NT2/D1 (cell line): ENCODE measurements around the gene ALDH4A1.

Experiments
- DNase-seq: peaks from one replicate; pipeline ENCODE4 v3.0.0-alpha.2; 2011; ENCODE audit warnings: low read depth, low spot score
- H3K27me3 ChIP-seq: 2 replicates; pipeline ENCODE4 v1.6.0; 2011; ENCODE audit warnings: mild to moderate bottlenecking; ENCODE audit not compliant: insufficient read length, insufficient read depth
- H3K36me3 ChIP-seq: 2 replicates; pipeline ENCODE4 v1.6.1; 2011; ENCODE audit warnings: mild to moderate bottlenecking, low read length, mixed read lengths; ENCODE audit not compliant: insufficient read depth, insufficient read length
- H3K4me1 ChIP-seq: 2 replicates; pipeline ENCODE4 v1.5.1; 2011; ENCODE audit not compliant: insufficient read depth, insufficient read length
- H3K4me3 ChIP-seq: 2 replicates; pipeline ENCODE4 v1.5.1; 2011; ENCODE audit warnings: low read depth; ENCODE audit not compliant: insufficient read length
- H3K9ac ChIP-seq: 2 replicates; pipeline ENCODE4 v1.6.0; 2011; ENCODE audit warnings: low read depth; ENCODE audit not compliant: insufficient read length
- H3K9me3 ChIP-seq: 2 replicates; pipeline ENCODE4 v1.5.1; 2011; ENCODE audit warnings: mild to moderate bottlenecking, low read length; ENCODE audit not compliant: insufficient read depth
- SUZ12 ChIP-seq: IDR thresholded peaks from 2 replicates; pipeline ENCODE4 v1.6.1; 2011; ENCODE audit not compliant: insufficient read length, insufficient read depth; ENCODE audit errors: extremely low read depth
- YY1 ChIP-seq: IDR thresholded peaks from 2 replicates; pipeline ENCODE4 v1.6.1; 2011; ENCODE audit not compliant: insufficient read length, insufficient read depth
- ZNF274 ChIP-seq: IDR thresholded peaks from 2 replicates; pipeline ENCODE4 v1.6.1; 2011; ENCODE audit warnings: mild to moderate bottlenecking, low read depth, low read length

Gene ALDH4A1

DNA sequence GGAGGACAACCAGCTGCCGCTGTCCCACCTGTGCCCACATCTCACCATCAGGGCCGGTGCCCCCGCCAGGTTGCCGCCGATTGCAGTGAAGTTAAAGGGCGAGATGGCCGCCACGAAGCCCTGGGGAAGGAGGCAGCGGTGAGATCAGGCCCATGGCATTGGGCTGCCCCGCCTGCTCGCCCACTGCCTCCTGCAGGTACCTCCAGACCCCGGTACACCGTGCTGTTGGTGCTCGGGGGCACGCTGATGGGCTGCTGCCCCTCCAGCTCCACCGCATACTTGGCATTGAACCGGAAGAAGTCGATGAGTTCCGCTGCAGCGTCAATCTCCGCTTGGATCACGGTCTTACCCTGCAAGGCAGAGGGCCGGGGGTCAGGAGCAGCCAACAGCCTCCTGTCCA lies 19.3 kb downstream of the ALDH4A1 start:
- Histone ChIP-seq H3K27me3 (no peaks in the 10 kb centered on the region), H3K9me3 (no peaks in the 10 kb centered on the region), H3K36me3 (peaks cover 44% of the 10 kb centered on the region), H3K9ac (no peak overlapping the region), H3K4me3 (no peak overlapping the region), H3K4me1 (peaks cover 7% of the 10 kb centered on the region)
- DNase-seq, result no peak
- TF ChIP-seq YY1 (no peak), SUZ12 (no peak), ZNF274 (no peak)

DNA sequence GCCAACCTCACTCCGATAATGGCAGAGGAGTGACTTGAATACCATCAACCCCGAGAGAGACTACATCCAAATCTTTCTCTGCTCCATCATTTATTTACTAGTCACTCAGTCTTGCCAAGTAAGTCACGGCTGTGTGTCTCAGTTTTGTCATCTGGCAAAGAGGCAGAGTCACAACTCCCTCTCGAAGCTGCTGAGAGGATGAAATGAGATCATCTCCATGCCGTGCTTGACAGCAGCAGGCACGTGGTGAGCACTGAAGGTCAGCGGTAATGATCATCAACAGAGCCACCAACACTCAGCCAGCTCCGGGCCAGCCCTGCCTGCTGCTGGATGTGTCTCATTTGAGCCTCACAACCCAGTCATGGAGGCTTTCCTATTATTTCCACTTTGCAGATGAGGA lies 19.9 kb downstream of the ALDH4A1 start:
- H3K9ac ChIP-seq, result no peak overlapping the region
- no peak overlapping the region for H3K4me3 ChIP-seq
- no peaks in the 10 kb centered on the region for H3K27me3 ChIP-seq
- H3K9me3 ChIP-seq, result no peaks in the 10 kb centered on the region
- H3K4me1 ChIP-seq, result peaks cover 7% of the 10 kb centered on the region
- TF ChIP-seq YY1 (no peak), SUZ12 (no peak), ZNF274 (no peak)
- DNase-seq, result no peak
- H3K36me3 ChIP-seq, result peaks cover 42% of the 10 kb centered on the region

DNA sequence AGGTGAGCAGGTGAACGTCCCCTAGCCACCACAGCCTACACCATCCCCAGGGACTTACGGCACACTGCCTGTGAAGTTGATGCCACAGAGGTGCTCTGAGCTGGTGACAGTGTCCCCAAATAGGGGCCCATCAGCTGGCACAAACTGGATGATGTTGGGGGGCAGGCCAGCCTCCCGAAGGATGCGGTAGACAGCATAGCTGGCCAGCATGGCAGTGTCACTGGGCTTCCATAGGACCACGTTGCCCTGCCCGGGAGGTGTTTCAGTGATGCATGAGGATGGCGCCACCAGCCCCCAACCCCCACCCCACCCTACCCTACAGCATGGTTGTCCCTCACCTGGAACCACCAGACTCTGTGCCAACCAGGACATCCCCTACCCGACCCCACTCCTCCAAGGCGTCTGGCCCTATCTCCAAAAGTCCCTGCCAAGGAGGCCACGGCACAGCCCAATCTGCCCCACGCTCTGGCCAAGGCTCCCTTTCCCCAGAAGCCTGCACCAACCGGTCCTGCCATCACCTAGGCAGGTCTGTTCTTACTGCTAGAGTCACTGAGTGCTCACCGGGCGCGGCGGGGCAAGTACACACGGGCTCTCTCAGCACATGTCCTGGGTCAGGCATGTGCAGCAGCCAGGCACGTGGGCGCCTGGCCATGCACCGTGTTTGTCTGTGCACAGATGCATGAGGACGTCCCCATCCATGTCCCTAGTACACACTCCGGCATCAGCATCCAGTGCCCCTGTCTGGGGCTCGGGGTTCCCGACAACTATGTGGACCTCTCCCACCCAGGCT lies 20.5 kb downstream of the ALDH4A1 start:
- H3K4me1 ChIP-seq, result peaks cover 7% of the 10 kb centered on the region
- H3K27me3 ChIP-seq, result no peaks in the 10 kb centered on the region

DNA sequence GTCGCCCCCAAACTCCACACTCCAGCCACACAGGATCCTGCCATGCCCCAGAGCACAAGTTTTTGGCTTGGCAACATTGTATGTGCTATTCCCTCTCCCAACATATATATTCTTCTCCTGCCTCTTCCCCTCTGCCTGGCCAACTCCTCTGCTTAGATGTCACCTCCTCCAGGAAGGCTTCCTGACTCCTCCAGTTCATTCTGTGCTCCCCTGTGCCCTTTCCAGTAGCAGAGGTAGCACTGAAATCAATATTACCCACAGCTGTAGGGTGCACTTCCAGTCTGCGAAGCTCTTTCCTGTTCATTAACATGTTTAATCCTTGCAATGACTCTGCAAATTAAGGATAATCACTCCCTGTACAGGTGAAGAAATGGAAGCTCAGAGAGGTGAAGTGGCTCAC lies 21.2 kb downstream of the ALDH4A1 start:
- Histone ChIP-seq H3K4me3 (no peak overlapping the region), H3K9me3 (no peaks in the 10 kb centered on the region), H3K4me1 (peaks cover 7% of the 10 kb centered on the region), H3K27me3 (no peaks in the 10 kb centered on the region), H3K36me3 (peaks cover 48% of the 10 kb centered on the region), H3K9ac (no peak overlapping the region)
- TF ChIP-seq SUZ12, result no peak
- no peak for TF ChIP-seq YY1
- TF ChIP-seq ZNF274, result no peak
- DNase-seq, result no peak

More for the DNA sequence above, 20.5 kb downstream of the ALDH4A1 start:
- DNase-seq, result no peak
- no peak overlapping the region for H3K9ac ChIP-seq
- no peaks in the 10 kb centered on the region for H3K9me3 ChIP-seq
- no peak overlapping the region for H3K4me3 ChIP-seq
- H3K36me3 ChIP-seq, result peaks cover 44% of the 10 kb centered on the region
- TF ChIP-seq ZNF274, result no peak
- TF ChIP-seq YY1, result no peak
- no peak for TF ChIP-seq SUZ12

DNA sequence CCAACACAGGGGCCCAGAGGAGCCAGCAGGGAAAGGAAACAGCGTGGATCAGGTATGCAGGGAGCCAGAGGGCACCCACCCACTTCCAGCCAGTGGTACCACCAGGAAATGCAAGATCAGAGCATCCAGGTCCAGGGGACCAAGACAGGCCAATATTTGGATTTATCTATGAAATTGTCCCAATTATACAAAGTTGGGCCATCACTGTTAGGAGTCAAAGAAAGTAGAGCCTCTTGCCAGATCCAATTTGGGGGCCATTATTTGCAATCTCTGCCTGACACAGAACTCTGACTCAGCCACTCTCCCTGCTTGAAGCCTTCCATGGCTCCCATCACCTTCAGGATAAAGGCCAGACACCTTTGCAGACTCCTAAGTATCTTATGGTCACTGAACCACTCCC lies 21.8 kb downstream of the ALDH4A1 start:
- Histone ChIP-seq H3K9ac (no peak overlapping the region), H3K36me3 (peaks cover 49% of the 10 kb centered on the region), H3K4me1 (peaks cover 7% of the 10 kb centered on the region), H3K27me3 (no peaks in the 10 kb centered on the region), H3K9me3 (no peaks in the 10 kb centered on the region), H3K4me3 (no peak overlapping the region)
- no peak for DNase-seq
- no peak for TF ChIP-seq YY1
- TF ChIP-seq SUZ12, result no peak
- TF ChIP-seq ZNF274, result no peak

DNA sequence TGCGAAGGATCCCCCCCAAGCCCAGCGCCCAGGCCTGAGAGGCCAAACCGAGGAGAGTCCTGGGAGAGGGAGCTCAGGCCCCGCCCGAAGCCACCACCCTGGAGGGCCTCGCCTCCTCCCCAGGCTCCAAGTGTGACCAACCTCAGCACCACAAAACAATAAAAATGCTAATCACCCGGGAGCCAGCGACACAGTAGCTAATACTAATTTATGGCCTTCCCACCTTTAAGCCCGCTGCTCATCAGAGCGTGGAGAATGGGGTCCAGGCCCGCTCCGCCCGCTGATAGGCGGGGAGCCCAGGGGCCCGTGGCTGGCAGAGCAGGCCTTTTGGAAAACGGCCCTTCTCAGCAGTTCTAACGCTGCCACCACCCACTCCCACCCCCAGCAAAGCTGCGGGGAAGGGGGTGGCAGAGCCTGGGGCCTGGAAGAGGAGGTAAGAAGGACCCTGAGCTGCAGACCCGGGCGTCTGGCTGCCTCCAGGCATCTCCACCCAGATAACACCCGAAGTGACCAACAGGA lies 22.5 kb downstream of the ALDH4A1 start:
- no peak for DNase-seq
- Histone ChIP-seq H3K9me3 (no peaks in the 10 kb centered on the region), H3K36me3 (peaks cover 47% of the 10 kb centered on the region), H3K4me3 (no peak overlapping the region), H3K27me3 (no peaks in the 10 kb centered on the region), H3K4me1 (peaks cover 7% of the 10 kb centered on the region), H3K9ac (no peak overlapping the region)
- TF ChIP-seq YY1 (no peak), SUZ12 (no peak), ZNF274 (no peak)

DNA sequence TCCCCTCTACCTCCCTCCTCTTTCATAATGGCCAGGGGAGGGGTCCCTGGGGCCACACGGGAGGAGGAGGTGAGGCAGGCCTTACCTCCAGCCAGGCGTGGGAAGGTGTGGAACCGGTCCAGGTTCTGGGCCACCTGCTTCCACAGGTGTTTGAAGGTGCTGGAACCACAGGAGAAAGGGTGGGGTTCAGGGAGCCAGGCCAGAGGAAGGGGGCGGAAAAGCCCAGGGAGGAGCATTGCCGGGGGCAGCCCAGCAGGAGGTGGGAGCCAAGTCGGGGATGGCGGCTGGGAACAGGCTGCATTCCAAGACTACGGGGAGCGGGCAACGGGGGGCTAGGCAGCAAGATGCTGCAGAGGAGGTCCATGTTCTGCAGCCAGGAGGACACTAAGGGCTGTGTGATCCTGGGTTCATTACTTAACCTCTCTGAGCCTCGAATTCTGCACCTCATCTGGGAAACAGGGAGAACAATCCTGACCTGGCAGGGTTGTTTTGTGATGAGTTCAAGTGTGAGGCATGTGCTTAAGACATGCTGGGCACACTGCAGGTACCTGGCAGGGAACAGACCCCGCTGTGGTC lies 23.1 kb downstream of the ALDH4A1 start:
- DNase-seq, result no peak
- Histone ChIP-seq H3K27me3 (no peaks in the 10 kb centered on the region), H3K9me3 (no peaks in the 10 kb centered on the region), H3K4me1 (peaks cover 7% of the 10 kb centered on the region), H3K9ac (no peak overlapping the region), H3K4me3 (no peak overlapping the region), H3K36me3 (peaks cover 45% of the 10 kb centered on the region)
- TF ChIP-seq YY1 (no peak), ZNF274 (no peak), SUZ12 (no peak)
